BE2C (cell line): ENCODE results near the gene BAD.

ENCODE experiments used
- DNase-seq: peaks from one replicate; pipeline ENCODE4 v3.0.0-alpha.2; 2020
- H3K27me3 ChIP-seq: fragments of 250-450 bp; sonication (Bioruptor Pico); 2 replicates; pipeline ENCODE4 v1.5.1; 2020; ENCODE audit warnings: mild to moderate bottlenecking
- H3K36me3 ChIP-seq: fragments of 250-450 bp; sonication (Bioruptor Pico); 2 replicates; pipeline ENCODE4 v1.5.1; 2020; ENCODE audit warnings: mild to moderate bottlenecking
- H3K4me1 ChIP-seq: fragments of 250-450 bp; sonication (Bioruptor Pico); 2 replicates; pipeline ENCODE4 v1.5.1; 2020
- H3K4me3 ChIP-seq: 2 replicates; pipeline ENCODE4 v1.5.1; 2011; ENCODE audit warnings: low read depth, low read length
- H3K9me3 ChIP-seq: fragments of 250-450 bp; sonication (Bioruptor Pico); 2 replicates; pipeline ENCODE4 v1.5.1; 2020
- TF ChIP-seq, protein P1 (sequence below): IDR thresholded peaks from 2 replicates; pipeline ENCODE4 v1.5.1; 2012; ENCODE audit warnings: mild to moderate bottlenecking, low read depth, low read length

Gene BAD

DNA sequence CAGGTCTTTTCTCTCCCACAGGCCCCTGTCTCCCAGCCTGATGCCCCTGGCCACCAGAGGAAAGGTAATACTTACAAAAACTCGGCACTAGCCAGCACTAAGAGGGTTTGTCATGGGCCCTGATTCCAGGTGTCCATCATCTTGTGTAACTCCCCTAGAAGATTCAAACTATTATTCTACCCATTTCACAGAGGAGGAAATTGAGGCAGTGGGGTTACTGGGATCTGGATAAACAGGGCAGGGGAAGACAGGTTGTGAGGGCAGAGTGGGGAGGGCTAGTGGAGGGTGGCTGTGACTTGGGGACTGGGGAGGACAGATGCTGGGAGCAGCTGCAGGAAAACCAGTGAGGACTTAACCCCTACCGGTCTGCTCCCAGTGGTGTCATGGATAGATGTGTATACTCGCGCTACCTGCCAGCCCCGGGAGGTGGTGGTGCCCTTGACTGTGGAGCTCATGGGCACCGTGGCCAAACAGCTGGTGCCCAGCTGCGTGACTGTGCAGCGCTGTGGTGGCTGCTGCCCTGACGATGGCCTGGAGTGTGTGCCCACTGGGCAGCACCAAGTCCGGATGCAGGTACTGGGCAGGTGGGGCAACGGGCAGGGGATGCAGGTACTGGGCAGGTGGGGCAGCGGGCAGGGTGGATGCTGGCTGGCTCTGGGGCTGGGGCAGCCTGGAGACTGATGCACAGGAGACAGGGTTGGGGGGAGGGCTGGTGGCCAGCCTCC, 48.9 kb downstream of the BAD start:
- Histone ChIP-seq H3K4me1 (peaks cover 4% of the 10 kb centered on the region), H3K4me3 (peak overlapping the region; percentile 49), H3K27me3 (no peaks in the 10 kb centered on the region), H3K9me3 (no peaks in the 10 kb centered on the region), H3K36me3 (no peaks in the 10 kb centered on the region)
- no peak for DNase-seq
- TF ChIP-seq, protein P1, sequence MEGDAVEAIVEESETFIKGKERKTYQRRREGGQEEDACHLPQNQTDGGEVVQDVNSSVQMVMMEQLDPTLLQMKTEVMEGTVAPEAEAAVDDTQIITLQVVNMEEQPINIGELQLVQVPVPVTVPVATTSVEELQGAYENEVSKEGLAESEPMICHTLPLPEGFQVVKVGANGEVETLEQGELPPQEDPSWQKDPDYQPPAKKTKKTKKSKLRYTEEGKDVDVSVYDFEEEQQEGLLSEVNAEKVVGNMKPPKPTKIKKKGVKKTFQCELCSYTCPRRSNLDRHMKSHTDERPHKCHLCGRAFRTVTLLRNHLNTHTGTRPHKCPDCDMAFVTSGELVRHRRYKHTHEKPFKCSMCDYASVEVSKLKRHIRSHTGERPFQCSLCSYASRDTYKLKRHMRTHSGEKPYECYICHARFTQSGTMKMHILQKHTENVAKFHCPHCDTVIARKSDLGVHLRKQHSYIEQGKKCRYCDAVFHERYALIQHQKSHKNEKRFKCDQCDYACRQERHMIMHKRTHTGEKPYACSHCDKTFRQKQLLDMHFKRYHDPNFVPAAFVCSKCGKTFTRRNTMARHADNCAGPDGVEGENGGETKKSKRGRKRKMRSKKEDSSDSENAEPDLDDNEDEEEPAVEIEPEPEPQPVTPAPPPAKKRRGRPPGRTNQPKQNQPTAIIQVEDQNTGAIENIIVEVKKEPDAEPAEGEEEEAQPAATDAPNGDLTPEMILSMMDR, result no peak

DNA sequence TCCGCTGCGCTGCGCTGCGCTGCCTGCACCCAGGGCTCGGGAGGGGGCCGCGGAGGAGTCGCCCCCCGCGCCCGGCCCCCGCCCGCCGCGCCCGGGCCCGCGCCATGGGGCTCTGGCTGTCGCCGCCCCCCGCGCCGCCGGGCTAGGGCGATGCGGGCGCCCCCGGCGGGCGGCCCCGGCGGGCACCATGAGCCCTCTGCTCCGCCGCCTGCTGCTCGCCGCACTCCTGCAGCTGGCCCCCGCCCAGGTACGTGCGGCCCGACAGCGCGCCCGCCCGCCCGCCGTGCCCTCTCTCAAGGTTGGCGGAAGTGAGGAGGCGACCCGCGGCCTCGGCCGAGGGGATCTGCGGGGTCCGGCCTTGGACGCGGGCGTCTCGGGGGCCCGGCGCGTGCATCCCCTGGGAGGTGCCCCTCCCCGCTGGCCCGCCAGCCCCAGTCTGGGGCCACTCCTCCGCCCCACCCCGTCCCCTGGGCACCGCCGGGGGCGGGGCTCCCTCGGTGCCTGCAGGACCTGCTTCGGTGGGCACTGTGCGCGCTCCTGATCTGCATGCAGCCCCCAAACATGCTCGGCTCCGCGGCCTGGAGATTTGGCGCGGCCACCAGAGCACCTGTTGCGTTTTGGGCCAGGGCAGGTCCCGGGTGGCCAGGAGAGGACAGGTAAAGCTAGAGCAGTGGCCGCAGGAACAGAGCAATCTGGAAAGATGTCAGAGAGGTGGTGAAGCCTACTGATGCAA, 49.7 kb downstream of the BAD start:
- Histone ChIP-seq H3K27me3 (no peaks in the 10 kb centered on the region), H3K4me3 (peak overlapping the region; percentile 49), H3K4me1 (no peaks in the 10 kb centered on the region; the same call in 1 of the 2 replicates), H3K9me3 (no peaks in the 10 kb centered on the region), H3K36me3 (no peaks in the 10 kb centered on the region)
- TF ChIP-seq, protein P1, result no peak
- DNase-seq, result peak; percentile 46

DNA sequence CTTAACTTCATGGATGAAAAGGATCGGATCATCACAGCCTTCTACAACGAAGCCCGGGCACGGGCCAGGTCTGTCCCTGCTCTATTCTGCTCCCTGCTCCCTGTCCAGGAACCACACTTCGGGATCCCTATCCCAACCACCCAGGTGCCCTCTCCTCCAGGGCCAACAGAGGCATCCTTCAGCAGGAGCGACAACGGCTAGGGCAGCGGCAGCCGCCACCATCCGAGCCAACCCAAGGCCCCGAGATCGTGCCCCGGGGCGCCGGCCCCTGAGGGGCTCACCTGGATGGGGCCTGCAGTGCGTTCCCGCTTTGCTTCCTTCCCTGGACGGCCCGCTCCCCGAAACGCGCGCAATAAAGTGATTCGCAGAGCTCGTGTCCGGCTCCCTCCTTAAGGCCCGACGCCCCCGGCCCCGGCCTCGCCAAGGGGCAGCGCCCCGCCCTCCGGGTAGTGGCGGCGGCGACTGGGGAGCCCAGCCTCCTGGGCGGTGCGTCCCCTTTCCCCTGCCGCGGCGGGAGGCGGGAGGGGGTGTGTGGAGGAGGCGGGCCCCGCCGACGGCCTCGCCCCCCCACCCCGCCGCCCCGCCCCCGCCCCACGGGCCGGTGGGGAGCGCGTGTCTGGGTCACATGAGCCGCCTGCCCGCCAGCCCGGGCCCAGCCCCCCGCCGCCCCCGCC, 50.4 kb downstream of the BAD start, which contains the start of gene VEGFB:
VEGFB (plus strand) TSS at position 672 of the 674 bp plus-strand sequence. CDS start 250 bp downstream, outside the sequence.
- H3K4me1 ChIP-seq, result no peaks in the 10 kb centered on the region; the same call in 1 of the 2 replicates
- DNase-seq, result peak; percentile 64
- no peaks in the 10 kb centered on the region for H3K36me3 ChIP-seq
- H3K9me3 ChIP-seq, result no peaks in the 10 kb centered on the region
- TF ChIP-seq, protein P1, result no peak
- no peaks in the 10 kb centered on the region for H3K27me3 ChIP-seq
- peak within 1 kb of the TSS; percentile 49 for H3K4me3 ChIP-seq

DNA sequence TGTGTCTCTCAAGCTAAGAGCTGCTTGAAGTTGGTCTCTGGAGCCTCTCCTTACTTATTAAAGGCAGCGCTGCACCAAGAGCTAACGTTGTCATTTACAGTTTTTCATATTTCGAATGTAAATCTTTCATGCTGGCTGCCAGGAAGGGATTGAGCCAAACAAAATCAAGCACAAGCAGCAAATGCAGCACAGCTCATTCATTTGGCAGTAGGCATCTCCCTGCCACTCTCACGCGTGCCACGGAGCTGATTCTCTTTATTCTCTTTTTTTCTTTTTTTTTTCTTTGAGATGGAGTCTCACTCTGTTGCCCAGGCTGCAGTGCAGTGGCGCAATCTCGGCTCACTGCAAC, 51.5 kb downstream of the BAD start:
- Histone ChIP-seq H3K4me1 (no peaks in the 10 kb centered on the region; the same call in 1 of the 2 replicates), H3K9me3 (no peaks in the 10 kb centered on the region), H3K36me3 (no peaks in the 10 kb centered on the region), H3K4me3 (no peak overlapping the region), H3K27me3 (no peaks in the 10 kb centered on the region)
- no peak for DNase-seq
- TF ChIP-seq, protein P1, result no peak

DNA sequence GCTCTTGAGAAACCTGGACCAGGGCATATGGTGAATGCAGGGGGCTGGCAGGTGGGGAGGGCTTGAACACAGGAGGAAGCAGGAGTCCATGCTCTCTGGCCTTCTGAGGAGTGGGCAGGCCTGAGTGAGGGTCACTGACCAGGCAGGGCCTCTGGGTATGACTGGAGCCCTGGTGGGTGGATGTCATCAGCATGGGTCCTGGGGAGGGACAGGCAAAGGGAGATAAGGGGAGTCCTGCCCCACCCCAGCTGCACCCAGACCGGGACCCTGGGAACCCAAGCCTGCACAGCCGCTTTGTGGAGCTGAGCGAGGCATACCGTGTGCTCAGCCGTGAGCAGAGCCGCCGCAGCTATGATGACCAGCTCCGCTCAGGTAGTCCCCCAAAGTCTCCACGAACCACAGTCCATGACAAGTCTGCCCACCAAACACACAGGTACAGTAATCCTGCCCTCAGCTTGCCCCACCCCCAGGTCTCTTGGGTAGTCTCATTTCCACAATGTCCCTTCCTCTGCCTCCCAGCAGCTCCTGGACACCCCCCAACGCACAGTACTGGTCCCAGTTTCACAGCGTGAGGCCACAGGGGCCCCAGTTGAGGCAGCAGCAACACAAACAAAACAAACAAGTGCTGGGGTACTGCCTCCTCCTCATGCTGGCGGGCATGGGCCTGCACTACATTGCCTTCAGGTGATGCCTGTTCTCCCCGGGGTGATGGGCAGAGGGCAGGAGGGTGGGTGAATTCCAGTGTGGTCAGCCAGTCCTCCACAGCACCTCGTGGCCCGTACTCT, 52.1 kb downstream of the BAD start:
- no peaks in the 10 kb centered on the region for H3K9me3 ChIP-seq
- no peaks in the 10 kb centered on the region for H3K27me3 ChIP-seq
- DNase-seq, result no peak
- no peaks in the 10 kb centered on the region; the same call in 1 of the 2 replicates for H3K4me1 ChIP-seq
- H3K36me3 ChIP-seq, result no peaks in the 10 kb centered on the region
- TF ChIP-seq, protein P1, result no peak
- H3K4me3 ChIP-seq, result no peak overlapping the region
